ENCODE data around the gene OTOP2.
"Not testable (repeated sequence)": the region's sequence is repeated elsewhere in the genome, so short reads cannot be mapped to it uniquely, and the experiment has no call there.

The OTOP2 gene

GRCh38 chr17:74900208-74900607 lies 23.9 kb upstream of the OTOP2 start:
- no peak for DNase-seq (ENCODE audit: extremely low read depth in 1 of 2, low read depth in 1 of 2)

- no peak for DNase-seq (ENCODE audit: extremely low read depth in 1 of 2, low read depth in 1 of 2)
Measured at GRCh38 chr17:74901353-74902135, 22.5 kb upstream of the OTOP2 start.

DNA sequence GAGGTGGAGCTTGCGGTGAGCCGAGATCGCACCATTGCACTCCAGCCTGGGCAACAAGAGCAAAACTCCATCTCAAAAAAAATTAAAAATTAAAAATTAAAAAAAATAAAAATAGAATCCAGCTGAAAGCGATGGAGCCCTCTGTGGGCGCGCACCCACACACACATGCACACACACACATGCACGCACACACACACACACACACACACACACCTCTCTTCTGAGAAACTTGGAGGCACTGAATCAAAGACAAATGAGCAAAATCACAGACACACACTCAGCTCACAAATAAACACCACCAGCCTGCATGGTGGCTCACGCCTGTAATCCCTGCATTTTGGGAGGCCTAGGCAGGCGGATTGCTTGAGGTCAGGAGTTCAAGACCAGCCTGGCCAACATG lies 21.0 kb upstream of the OTOP2 start:
- DNase-seq (ENCODE audit: extremely low read depth in 1 of 2, low read depth in 1 of 2), result no peak

DNA sequence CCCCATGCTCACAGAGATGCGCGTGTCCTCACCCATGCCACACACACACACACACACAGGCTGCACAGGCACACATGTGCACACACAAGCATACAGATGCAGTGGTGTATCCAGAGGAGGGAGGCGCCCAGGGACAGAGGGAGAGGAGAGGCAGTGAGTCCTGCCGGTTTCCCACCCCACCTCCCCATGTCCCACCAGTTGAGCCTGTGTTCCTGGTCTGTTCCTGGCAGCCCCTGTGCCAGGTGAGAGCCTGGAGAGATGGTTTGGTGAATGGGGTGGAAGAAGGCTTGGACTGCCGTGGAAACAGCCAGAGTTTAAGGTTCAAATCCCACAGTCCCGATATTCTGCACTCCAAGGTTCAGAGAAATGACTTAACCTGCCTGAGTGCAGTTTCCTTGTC lies 20.4 kb upstream of the OTOP2 start:
- DNase-seq (ENCODE audit: extremely low read depth in 1 of 2, low read depth in 1 of 2), result no peak

- DNase-seq (ENCODE audit: extremely low read depth in 1 of 2, low read depth in 1 of 2), result no peak
Measured at GRCh38 chr17:74904687-74905409, 19.2 kb upstream of the OTOP2 start.

GRCh38 chr17:74906214-74906793 lies 17.8 kb upstream of the OTOP2 start:
- DNase-seq (ENCODE audit: extremely low read depth in 1 of 2, low read depth in 1 of 2), result not testable (repeated sequence)

DNA sequence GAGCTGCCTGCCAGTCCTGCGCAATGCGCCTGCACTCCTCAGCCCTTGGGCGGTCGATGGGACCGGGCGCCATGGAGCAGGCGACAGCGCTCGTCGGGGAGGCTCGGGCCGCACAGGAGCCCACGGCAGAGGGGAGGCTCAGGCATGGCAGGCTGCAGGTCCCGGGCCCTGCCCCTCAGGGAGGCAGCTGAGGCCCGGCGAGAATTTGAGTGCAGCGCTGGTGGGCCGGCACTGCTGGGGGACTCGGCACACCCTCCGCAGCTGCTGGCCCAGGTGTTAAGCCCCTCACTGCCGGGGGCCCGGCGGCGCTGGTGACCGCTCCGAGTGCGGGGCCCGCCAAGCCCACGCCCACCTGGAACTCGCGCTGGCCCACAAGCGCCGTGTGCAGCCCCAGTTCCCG lies 17.1 kb upstream of the OTOP2 start:
- no peak for DNase-seq (ENCODE audit: extremely low read depth in 1 of 2, low read depth in 1 of 2)

- DNase-seq (ENCODE audit: extremely low read depth in 1 of 2, low read depth in 1 of 2), result not testable (repeated sequence)
Measured at GRCh38 chr17:74909097-74909496, 15.0 kb upstream of the OTOP2 start.

DNA sequence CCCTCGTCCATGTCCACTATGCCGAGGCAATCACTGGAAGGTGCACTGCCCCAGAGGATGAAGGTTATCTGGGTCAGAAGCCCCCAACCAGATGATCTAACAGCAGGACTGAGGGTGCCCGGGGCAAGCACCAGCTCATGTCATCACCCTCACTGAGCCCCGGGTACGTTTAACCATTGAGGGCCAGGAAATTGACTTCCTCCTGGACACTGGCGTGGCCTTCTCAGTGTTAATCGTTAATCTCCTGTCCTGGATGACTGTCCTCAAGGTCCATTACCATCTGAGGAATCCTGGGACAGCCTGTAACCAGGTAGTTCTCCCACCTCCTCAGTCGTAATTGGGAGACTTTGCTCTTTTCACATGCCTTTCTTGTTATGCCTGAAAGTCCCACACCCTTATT lies 12.7 kb upstream of the OTOP2 start:
- not testable (repeated sequence) for DNase-seq (ENCODE audit: extremely low read depth in 1 of 2, low read depth in 1 of 2)

DNA sequence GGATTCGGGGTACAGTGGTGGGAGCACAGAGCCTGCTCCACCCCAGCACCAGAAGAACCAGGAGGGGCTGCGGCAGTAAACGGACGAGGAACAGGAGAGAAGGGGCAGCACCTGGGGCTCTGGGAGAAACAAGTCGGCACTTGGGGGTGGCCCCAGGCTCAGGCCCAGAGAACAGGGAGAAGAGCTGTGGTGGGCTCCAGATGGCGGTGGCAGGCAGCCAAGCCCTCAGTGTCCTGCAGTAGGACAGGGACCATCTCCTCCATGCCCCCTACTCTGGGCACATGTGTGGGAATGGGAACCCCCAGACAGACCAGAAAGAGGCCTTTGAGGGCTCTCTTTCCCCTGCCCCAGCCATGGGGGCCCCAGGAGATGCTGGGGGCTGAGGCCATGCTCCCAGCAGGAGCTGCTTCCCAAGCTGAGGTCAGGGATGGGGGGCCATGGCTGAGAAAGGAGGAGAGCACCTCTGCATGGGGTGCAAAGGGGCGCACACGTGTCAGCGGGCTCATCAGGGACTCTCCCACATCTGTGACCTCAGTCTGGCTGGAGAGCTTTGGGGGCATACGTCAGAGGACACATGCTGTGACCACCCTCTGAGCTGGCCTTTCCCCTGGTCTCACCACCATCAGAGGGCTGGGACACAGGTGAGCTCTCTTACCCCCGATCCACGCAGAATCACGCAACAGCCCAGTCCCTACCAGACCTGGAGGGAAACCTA lies 7.8 kb upstream of the OTOP2 start:
- DNase-seq (ENCODE audit: extremely low read depth in 1 of 2, low read depth in 1 of 2), result no peak

- no peak for DNase-seq (ENCODE audit: extremely low read depth in 1 of 2, low read depth in 1 of 2)
Measured at GRCh38 chr17:74916851-74917199, 7.2 kb upstream of the OTOP2 start.

DNA sequence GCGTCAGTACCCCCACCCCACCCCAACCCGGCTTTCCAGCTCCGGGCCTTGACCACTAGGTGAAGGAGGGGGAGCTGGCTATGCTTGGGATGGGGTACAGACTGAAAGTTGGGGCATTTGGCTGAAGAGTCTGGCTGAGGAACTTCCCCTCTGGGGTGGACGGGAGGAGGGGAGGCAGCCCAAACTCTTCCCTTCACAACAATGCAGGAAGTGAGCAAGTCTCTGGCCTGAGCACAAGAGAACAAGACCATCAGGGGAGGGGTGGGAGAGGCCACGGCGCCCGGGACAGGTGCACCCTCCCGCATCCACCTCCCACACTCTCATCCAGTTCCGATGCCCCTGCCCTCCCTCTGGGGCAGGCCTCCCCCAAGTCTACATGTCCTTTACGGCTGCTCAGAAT lies 6.6 kb upstream of the OTOP2 start:
- DNase-seq (ENCODE audit: extremely low read depth in 1 of 2, low read depth in 1 of 2), result no peak

- no peak for DNase-seq (ENCODE audit: extremely low read depth in 1 of 2, low read depth in 1 of 2)
Measured at GRCh38 chr17:74918906-74919305, 5.2 kb upstream of the OTOP2 start.

DNA sequence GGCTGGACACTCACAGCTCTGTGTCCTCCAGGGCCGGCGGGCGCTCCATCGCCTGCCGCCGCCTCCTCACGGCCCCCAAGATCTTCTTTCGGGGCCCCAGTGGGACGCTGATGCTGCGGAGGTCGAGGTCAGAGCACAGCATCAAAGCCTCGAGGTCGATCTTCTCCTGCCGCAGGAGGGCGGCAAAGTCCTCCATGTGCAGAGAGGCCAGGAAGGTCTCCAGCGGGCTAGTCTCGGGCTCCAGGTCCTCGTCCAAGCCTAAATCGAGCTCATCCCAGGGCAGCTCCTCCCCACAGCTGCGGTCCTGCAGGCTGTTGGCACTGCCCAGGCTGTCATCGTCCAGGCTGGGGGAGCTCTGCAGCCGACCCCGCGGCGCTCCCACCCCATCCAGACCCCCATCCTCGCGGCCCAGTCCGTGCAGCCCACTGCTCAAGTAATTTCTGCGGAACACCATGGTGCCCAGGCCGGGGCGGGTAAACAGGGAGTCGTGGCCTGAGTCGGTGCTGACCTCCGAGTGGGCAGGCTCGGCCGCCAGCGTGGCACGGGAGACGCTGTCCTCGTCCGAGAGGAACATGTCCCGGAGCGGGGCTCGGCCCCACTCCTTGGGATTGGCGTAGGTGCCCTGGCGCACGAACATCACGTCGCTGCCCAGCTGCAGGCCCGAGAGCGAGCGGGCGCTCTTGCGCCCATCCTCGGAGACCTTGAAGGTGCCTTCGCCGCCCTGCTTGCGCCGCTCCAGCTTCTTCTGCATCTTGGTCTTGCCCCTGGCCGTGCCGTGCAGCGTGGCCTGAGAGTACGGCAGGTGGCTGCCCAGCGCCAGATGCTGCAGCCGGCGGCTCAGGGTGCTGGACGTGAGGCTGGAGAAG lies 4.4 kb upstream of the OTOP2 start:
- DNase-seq (ENCODE audit: extremely low read depth in 1 of 2, low read depth in 1 of 2), result no peak

- DNase-seq (ENCODE audit: extremely low read depth in 1 of 2, low read depth in 1 of 2), result no peak
Measured at GRCh38 chr17:74920306-74920620, 3.8 kb upstream of the OTOP2 start.

DNA sequence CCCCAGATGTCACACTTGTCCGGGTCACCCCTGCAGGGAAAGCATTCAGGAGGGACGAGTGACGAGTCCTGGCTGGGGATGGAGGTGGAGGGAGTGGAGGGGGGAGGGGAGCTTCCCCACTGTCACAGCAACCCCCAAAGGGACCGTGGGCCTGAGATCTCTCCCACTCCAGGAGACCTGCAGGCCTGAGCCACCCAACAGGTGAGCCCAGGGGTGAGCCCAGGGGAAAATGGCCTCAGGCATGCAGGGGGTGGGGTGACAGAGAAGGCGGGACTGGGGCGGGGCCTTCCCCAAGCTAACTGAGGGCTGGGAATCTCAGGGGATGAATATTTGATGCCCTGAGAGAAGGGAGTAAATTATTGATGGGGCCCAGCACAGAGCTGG lies 3.4 kb upstream of the OTOP2 start:
- no peak for DNase-seq (ENCODE audit: extremely low read depth in 1 of 2, low read depth in 1 of 2)

DNA sequence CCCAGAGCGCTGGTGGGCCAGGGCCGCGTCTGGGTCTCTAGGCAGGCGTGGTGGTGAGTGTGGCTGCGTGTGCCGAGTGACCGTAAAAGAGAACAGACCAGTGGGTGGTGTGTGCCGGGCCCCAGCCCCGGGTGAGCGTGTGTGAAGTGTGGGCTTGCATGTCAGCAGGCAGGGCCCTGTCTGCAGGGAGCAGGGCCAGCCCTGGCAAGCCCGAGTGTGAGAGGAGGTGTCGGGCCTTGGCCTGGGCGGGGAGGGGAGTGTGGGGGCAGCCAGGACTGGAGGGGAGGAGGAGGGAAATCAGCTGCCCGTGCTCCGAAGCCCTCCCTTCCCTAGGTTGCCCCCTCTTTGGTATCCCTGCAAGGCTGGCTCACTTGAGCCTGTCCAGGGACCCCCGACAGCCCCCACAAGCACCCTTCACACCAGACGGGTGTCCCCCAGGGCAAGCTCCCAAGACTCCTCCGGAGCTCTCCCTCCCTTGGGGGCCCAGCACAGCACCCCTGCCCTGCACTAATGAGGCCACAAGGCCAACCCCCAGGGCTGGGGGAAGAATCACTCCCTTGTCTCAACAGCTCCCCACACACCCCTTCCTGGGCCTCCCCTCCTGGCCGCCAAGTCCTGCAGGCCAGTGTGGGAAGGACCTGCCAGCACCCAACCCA lies 2.9 kb upstream of the OTOP2 start:
- no peak for DNase-seq (ENCODE audit: extremely low read depth in 1 of 2, low read depth in 1 of 2)

GRCh38 chr17:74921769-74922168 lies 2.3 kb upstream of the OTOP2 start:
- no peak for DNase-seq (ENCODE audit: extremely low read depth in 1 of 2, low read depth in 1 of 2)

- no peak for DNase-seq (ENCODE audit: extremely low read depth in 1 of 2, low read depth in 1 of 2)
Measured at GRCh38 chr17:74922172-74922571, 1.9 kb upstream of the OTOP2 start.

Data from activated CD8-positive, alpha-beta memory T cell treated with anti-CD3 and anti-CD28 coated beads for 1 hour (primary cell).